Heart left ventricle (tissue), 13 donors: ENCODE results near the gene ARAP3.

Experiments
- CTCF ChIP-seq, 12 donors: fragments of 200-600 bp; sonication (generic) in 4 of 12; IDR thresholded peaks; one replicate each; pipeline versions ENCODE4 v1.5.0 to v1.8.0; 2018 to 2022; ENCODE audit warnings: antibody characterized with exemption in 12 of 12, mild to moderate bottlenecking in 5 of 12
- POLR2A ChIP-seq, 2 donors: fragments of 450-650 bp; IDR thresholded peaks; one replicate each; pipeline ENCODE4 v1.6.1; 2017; ENCODE audit warnings: antibody characterized with exemption in 2 of 2, mild to moderate bottlenecking in 2 of 2, moderate library complexity in 2 of 2
- donor health status: ischemic (EF 13 %, LVEDD 7.1; RV severe dilation, severe dysfunction).
- donor health status: DM: no; HTN: yes; CAD: no.
- donor health status: DM: no; HTN: no; CAD: no.
- donor health status: ischemic (EF 25% LVEDD 6.9; RV normal size, moderate dysfunction).
- donor health status: ischemic (EF 25% LVEDD 5.7; RV mildly dilated, moderate dysfunction).
- donor health status: ischemic (EF 35%, LVEDD 5.7; RV mildly dilated, moderate dysfunction).
- donor health status: nonischemic (EF 11% LVEDD 7.7; RV severe dilation, severe dysfunction).
- donor health status: DM: yes; HTN: yes; CAD: no.
- donor health status: PGD.
- donor health status: ischemic (EF 29% LVEDD 5.4; RV normal size, mild dysfunction).
- donor health status: nonischemic (EF 23%, LVEDD 6.1; RV moderate dilation, normal function).

DNA sequence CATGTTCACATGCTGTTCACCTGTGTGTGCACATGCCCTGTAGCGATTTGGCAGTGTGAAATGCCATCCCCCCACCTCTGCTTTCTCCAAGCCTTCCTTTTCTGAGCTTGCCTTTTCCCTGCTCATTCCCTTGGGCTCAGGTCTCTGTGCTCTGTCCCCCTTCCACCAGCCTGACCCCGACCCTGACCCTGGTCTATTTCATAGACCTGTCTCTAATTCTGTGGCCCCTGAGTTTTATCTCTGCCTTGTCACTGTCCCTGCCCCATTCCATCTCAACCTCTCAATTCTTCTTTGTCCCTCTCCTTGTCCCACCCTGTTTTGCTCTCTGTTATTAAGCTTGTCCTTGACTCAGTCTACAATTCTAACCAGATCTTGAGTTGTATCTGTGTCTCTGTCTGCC is 735 bp downstream of the ARAP3 start:
- TF ChIP-seq POLR2A (IDR thresholded peaks at IDR 0.05) (no peak), CTCF (IDR thresholded peaks at IDR 0.05) (no peak)
